Measurements from ENCODE around the gene URB1.

GRCh38 chr21:32356874-32357395 lies 35.9 kb downstream of the URB1 start:
- TF ChIP-seq GATA3 (IDR thresholded peaks at IDR 0.05; ENCODE audit: low read depth, low read length) (no peak), GATA2 (IDR thresholded peaks at IDR 0.05; ENCODE audit: low read depth, low read length) (no peak)

All from SH-SY5Y (cell line).